Naive B cell (primary cell): ENCODE data around the gene BTN1A1. TPM values are rescaled to one million over a fixed set of nuclear protein-coding genes. Genes with fewer than 3 reads are reported as not detected.
A peak's percentile ranks its signal among the peaks of the same experiment; 100 is the strongest.

ENCODE experiments used
- ATAC-seq, 2 donors: fragments of 150-1000 bp; cut with Tn5 transposase; 2 replicates each; pipeline ENCODE4 v1.10.0; 2021; ENCODE audit warnings: low read depth in 2 of 2, mild to moderate bottlenecking in 2 of 2, moderate library complexity in 2 of 2
- DNase-seq: peaks from one replicate; pipeline ENCODE4 v3.0.0; 2022
- H3K27ac Mint-ChIP-seq, 6 donors: one replicate each; pipeline ENCODE4 v1.8.0; 2020 to 2022; ENCODE audit warnings: mild to moderate bottlenecking in 6 of 6, mixed read lengths in 6 of 6, moderate library complexity in 5 of 6, inconsistent platforms in 2 of 6
- H3K27me3 Mint-ChIP-seq, 3 donors: one replicate each; pipeline ENCODE4 v1.8.0; 2021 to 2022; ENCODE audit warnings: mixed read lengths in 3 of 3, mild to moderate bottlenecking in 1 of 3
- H3K36me3 Mint-ChIP-seq, 2 donors: one replicate each; pipeline ENCODE4 v1.8.0; 2020 to 2022; ENCODE audit warnings: mixed read lengths in 2 of 2, inconsistent platforms in 1 of 2, mild to moderate bottlenecking in 1 of 2
- H3K4me1 Mint-ChIP-seq, 3 donors: one replicate each; pipeline ENCODE4 v1.8.0; 2020 to 2022; ENCODE audit warnings: mixed read lengths in 3 of 3, inconsistent platforms in 1 of 3, mild to moderate bottlenecking in 1 of 3, moderate library complexity in 1 of 3
- H3K4me3 Mint-ChIP-seq, 8 donors: one replicate each; pipeline ENCODE4 v1.8.0; 2020 to 2022; ENCODE audit warnings: mild to moderate bottlenecking in 8 of 8, mixed read lengths in 8 of 8, moderate library complexity in 8 of 8, inconsistent platforms in 2 of 8
- H3K9me3 Mint-ChIP-seq, 7 donors: one replicate each; pipeline ENCODE4 v1.8.0; 2020 to 2022; ENCODE audit warnings: mixed read lengths in 7 of 7, mild to moderate bottlenecking in 5 of 7, inconsistent platforms in 2 of 7, moderate library complexity in 1 of 7
- polyA plus RNA-seq, 6 donors: library from polyadenylated mRNA; unstranded; fragments of 300-500 nt; fragmentation: Illumina TruSeq; gene quantifications; one replicate each; pipeline ENCODE4 v1.2.3, GENCODE V29; 2021; ENCODE audit warnings: low read depth in 6 of 6

BTN1A1 gene
- polyA plus RNA-seq, 6 donors from 2014 or later, result 0.19 to 0.25 TPM; not detected in 4

GRCh38 chr6:26524722-26525370, 24.7 kb downstream of the BTN1A1 start:
- Mint-ChIP-seq H3K27me3 (peaks cover 0 to 6% (median 0%) of the 10 kb centered on the region in 3 donors), H3K4me3 (no peak overlapping the region), H3K36me3 (no peaks in the 10 kb centered on the region), H3K27ac (no peak overlapping the region), H3K4me1 (peaks cover 31 to 44% (median 32%) of the 10 kb centered on the region in 3 donors), H3K9me3 (peaks cover 0 to 8% (median 0%) of the 10 kb centered on the region in 7 donors)
- DNase-seq (no peak), ATAC-seq (no peak)

- Mint-ChIP-seq H3K27me3 (peaks cover 0 to 6% (median 0%) of the 10 kb centered on the region in 3 donors), H3K4me3 (no peak overlapping the region), H3K27ac (no peak overlapping the region), H3K36me3 (no peaks in the 10 kb centered on the region), H3K4me1 (peaks cover 26 to 36% (median 26%) of the 10 kb centered on the region in 3 donors), H3K9me3 (peaks cover 0 to 7% (median under 1%) of the 10 kb centered on the region in 7 donors)
- ATAC-seq (no peak), DNase-seq (no peak)
Observed at GRCh38 chr6:26525838-26526237, 25.7 kb downstream of the BTN1A1 start.

GRCh38 chr6:26526928-26527327, 26.8 kb downstream of the BTN1A1 start:
- H3K4me1 Mint-ChIP-seq, result peaks cover 25 to 38% (median 36%) of the 10 kb centered on the region in 3 donors
- H3K27me3 Mint-ChIP-seq, result no peaks in the 10 kb centered on the region
- H3K36me3 Mint-ChIP-seq, result no peaks in the 10 kb centered on the region
- ATAC-seq (no peak), DNase-seq (no peak)
- peaks cover 0 to 6% (median 0%) of the 10 kb centered on the region in 7 donors for H3K9me3 Mint-ChIP-seq
- no peak overlapping the region for H3K27ac Mint-ChIP-seq
- H3K4me3 Mint-ChIP-seq, result no peak overlapping the region

GRCh38 chr6:26530203-26530602, 30.1 kb downstream of the BTN1A1 start:
- Mint-ChIP-seq H3K4me1 (peaks cover 29 to 34% (median 30%) of the 10 kb centered on the region in 3 donors), H3K9me3 (peaks cover 0 to 6% (median 0%) of the 10 kb centered on the region in 7 donors), H3K27ac (peak overlapping the region in 2 of 6 donors; percentile 27 to 32), H3K36me3 (no peaks in the 10 kb centered on the region), H3K27me3 (peaks cover 0 to 4% (median 0%) of the 10 kb centered on the region in 3 donors), H3K4me3 (peak overlapping the region in 1 of 8 donors; percentile 12)
- no peak for DNase-seq
- no peak for ATAC-seq

- Mint-ChIP-seq H3K4me3 (peak overlapping the region in 6 of 8 donors; percentile 26 to 99 (median 96)), H3K27me3 (peaks cover 0 to 4% (median 0%) of the 10 kb centered on the region in 3 donors), H3K27ac (peak overlapping the region; percentile 8 to 100 (median 98)), H3K4me1 (peaks cover 35 to 37% (median 35%) of the 10 kb centered on the region in 3 donors), H3K9me3 (peaks cover 0 to 6% (median 0%) of the 10 kb centered on the region in 7 donors), H3K36me3 (no peaks in the 10 kb centered on the region)
- DNase-seq (peak; percentile 12), ATAC-seq (peak in 1 of 2 donors; percentile 14)
Observed at GRCh38 chr6:26531897-26532296, 31.8 kb downstream of the BTN1A1 start.

GRCh38 chr6:26532699-26533531, 32.8 kb downstream of the BTN1A1 start:
- peak; percentile 89 for DNase-seq
- H3K27ac Mint-ChIP-seq, result peak overlapping the region; percentile 29 to 100 (median 98)

GRCh38 chr6:26533532-26533931, 33.4 kb downstream of the BTN1A1 start:
- H3K27ac Mint-ChIP-seq, result peak overlapping the region in 3 of 6 donors; percentile 97 to 100 (median 99)
- peaks cover 0 to 11% (median 0%) of the 10 kb centered on the region in 7 donors for H3K9me3 Mint-ChIP-seq
- peaks cover 44 to 51% (median 51%) of the 10 kb centered on the region in 3 donors for H3K4me1 Mint-ChIP-seq
- ATAC-seq (no peak), DNase-seq (no peak)
- peak overlapping the region; percentile 95 to 99 (median 96) for H3K4me3 Mint-ChIP-seq
- H3K36me3 Mint-ChIP-seq, result peaks cover 0 to 10% of the 10 kb centered on the region in 2 donors
- H3K27me3 Mint-ChIP-seq, result peaks cover 0 to 9% (median 8%) of the 10 kb centered on the region in 3 donors

More at GRCh38 chr6:26532699-26533531, 32.8 kb downstream of the BTN1A1 start:
- peaks cover 0 to 10% (median 0%) of the 10 kb centered on the region in 7 donors for H3K9me3 Mint-ChIP-seq
- ATAC-seq, result peak; percentile 29 to 38
- peaks cover 43 to 45% (median 45%) of the 10 kb centered on the region in 3 donors for H3K4me1 Mint-ChIP-seq
- H3K27me3 Mint-ChIP-seq, result peaks cover 0 to 8% (median 4%) of the 10 kb centered on the region in 3 donors
- H3K36me3 Mint-ChIP-seq, result peaks cover 0 to 6% of the 10 kb centered on the region in 2 donors
- H3K4me3 Mint-ChIP-seq, result peak overlapping the region; percentile 95 to 99 (median 96)

- Mint-ChIP-seq H3K4me3 (peak overlapping the region in 2 of 8 donors; percentile 33 to 37), H3K9me3 (peaks cover 0 to 11% (median 0%) of the 10 kb centered on the region in 7 donors), H3K27me3 (peaks cover 0 to 9% (median 8%) of the 10 kb centered on the region in 3 donors), H3K36me3 (peaks cover 0 to 10% of the 10 kb centered on the region in 2 donors), H3K4me1 (peaks cover 56 to 62% (median 59%) of the 10 kb centered on the region in 3 donors), H3K27ac (no peak overlapping the region)
- DNase-seq (no peak), ATAC-seq (no peak)
Observed at GRCh38 chr6:26534681-26535465, 34.8 kb downstream of the BTN1A1 start.

- Mint-ChIP-seq H3K4me1 (peaks cover 61 to 69% (median 65%) of the 10 kb centered on the region in 3 donors), H3K4me3 (peak overlapping the region; percentile 92 to 99 (median 96)), H3K36me3 (peaks cover 3 to 19% of the 10 kb centered on the region in 2 donors), H3K27ac (peak overlapping the region; percentile 97 to 100 (median 98)), H3K27me3 (peaks cover 0 to 9% (median 8%) of the 10 kb centered on the region in 3 donors), H3K9me3 (peaks cover 0 to 6% (median 0%) of the 10 kb centered on the region in 7 donors)
- peak; percentile 15 for DNase-seq
- ATAC-seq, result no peak
Observed at GRCh38 chr6:26536571-26537159, 36.6 kb downstream of the BTN1A1 start.

GRCh38 chr6:26537160-26537845, 37.2 kb downstream of the BTN1A1 start:
- H3K9me3 Mint-ChIP-seq, result peaks cover 0 to 6% (median 0%) of the 10 kb centered on the region in 7 donors
- peak overlapping the region; percentile 92 to 99 (median 96) for H3K4me3 Mint-ChIP-seq
- peaks cover 55 to 65% (median 61%) of the 10 kb centered on the region in 3 donors for H3K4me1 Mint-ChIP-seq
- peak; percentile 87 for DNase-seq
- peaks cover 3 to 19% of the 10 kb centered on the region in 2 donors for H3K36me3 Mint-ChIP-seq
- peaks cover 0 to 9% (median 8%) of the 10 kb centered on the region in 3 donors for H3K27me3 Mint-ChIP-seq
- ATAC-seq, result peak; percentile 64 to 71
- H3K27ac Mint-ChIP-seq, result peak overlapping the region; percentile 97 to 100 (median 98)

GRCh38 chr6:26537846-26538571, 37.9 kb downstream of the BTN1A1 start, which contains the start of gene HMGN4:
Gene HMGN4, plus strand, starts transcription at chr6:26538366. Its CDS starts 6,841 bp downstream, at chr6:26545207.
- ATAC-seq (peak; percentile 60 to 66), DNase-seq (peak; percentile 93)
- Mint-ChIP-seq H3K4me1 (peaks cover 48 to 62% (median 54%) of the 10 kb centered on the region in 3 donors), H3K36me3 (peaks cover 3 to 19% of the 10 kb centered on the region in 2 donors), H3K9me3 (peaks cover 0 to 5% (median 0%) of the 10 kb centered on the region in 7 donors), H3K27ac (peak within 1 kb of the TSS; percentile 97 to 100 (median 98)), H3K27me3 (peaks cover 0 to 8% (median 5%) of the 10 kb centered on the region in 3 donors), H3K4me3 (peak within 1 kb of the TSS; percentile 92 to 99 (median 96))
